GM12878 (cell line): Measurements from ENCODE around the gene IQGAP2. TPM values are rescaled to one million over a fixed set of nuclear protein-coding genes. Genes with fewer than 3 reads are reported as not detected.
"Not testable (repeated sequence)": the region's sequence is repeated elsewhere in the genome, so short reads cannot be mapped to it uniquely, and the experiment has no call there.

ENCODE experiments used
- ATAC-seq: fragments of 200-7000 bp; cut with Tn5 transposase; 3 replicates; pipeline ENCODE4 v1.9.1; 2020; ENCODE audit warnings: mild to moderate bottlenecking, moderate library complexity
- BruUV-seq: library from RNA; stranded (reverse); fragments of 400-500 nt; replicated peaks from 2 replicates; lab custom pipeline; 2021; lab: Mats Ljungman, UMichigan
- CTCF ChIA-PET: fragments of 300-600 bp; sonication (Branson Sonifier 250); formaldehyde crosslinking; extraction: SDS; loops from one replicate; lab custom pipeline; 2021; ENCODE audit warnings: inconsistent platforms; lab: Yijun Ruan, JAX
- POLR2A ChIA-PET: fragments of 350-600 bp; formaldehyde crosslinking; extraction: SDS; loops from one replicate; lab custom pipeline; 2021; ENCODE audit warnings: inconsistent platforms; lab: Charles Lee
- RAD21 ChIA-PET: fragments of 300-600 bp; sonication (Branson Sonifier 250); formaldehyde crosslinking; loops from one replicate; lab custom pipeline; 2023; ENCODE audit warnings: antibody characterized with exemption; ENCODE audit not compliant: unreplicated experiment; lab: Charles Lee
- SMC1A ChIA-PET: fragments of 300-600 bp; sonication (Branson Sonifier 250); formaldehyde crosslinking; loops from one replicate; lab custom pipeline; 2023; ENCODE audit not compliant: unreplicated experiment, uncharacterized antibody; lab: Charles Lee
- DNase-seq: peaks from one replicate; pipeline ENCODE4 v3.0.0-alpha.2; 2011; ENCODE audit warnings: low read depth, low spot score
- FAIRE-seq: peaks from 3 replicates; lab custom pipeline; 2011; peaks lifted over from hg19 to GRCh38; lab: Jason Lieb, UNC
- H2AFZ ChIP-seq: 2 replicates; pipeline ENCODE4 v1.6.0; 2011; ENCODE audit warnings: low read depth, low read length, control low read depth; ENCODE audit not compliant: control insufficient read depth
- H3K27ac ChIP-seq: 2 replicates; pipeline ENCODE4 v1.5.1; 2011; ENCODE audit warnings: control low read depth; ENCODE audit not compliant: control insufficient read depth, insufficient read depth
- H3K27me3 ChIP-seq, 2 experiments: replicated peaks in 1 of 2; 2 replicates each; pipeline versions ENCODE4 v1.6.0 to v1.6.1; 2011; ENCODE audit warnings: low read length in 1 of 2; ENCODE audit not compliant: control insufficient read depth in 2 of 2, insufficient read depth in 2 of 2
- H3K36me3 ChIP-seq, 2 experiments: 2 replicates each; pipeline ENCODE4 v1.5.1; 2011; ENCODE audit warnings: low read length in 1 of 2; ENCODE audit not compliant: control insufficient read depth in 2 of 2, insufficient read depth in 2 of 2
- H3K4me1 ChIP-seq: 2 replicates; pipeline ENCODE4 v1.6.1; 2011; ENCODE audit warnings: mild to moderate bottlenecking, low read length, moderate library complexity, mixed read lengths; ENCODE audit not compliant: control insufficient read depth, insufficient read depth
- H3K4me2 ChIP-seq: 2 replicates; pipeline ENCODE4 v1.6.0; 2011; ENCODE audit warnings: control low read depth; ENCODE audit not compliant: control insufficient read depth, insufficient read depth
- H3K4me3 ChIP-seq: fragments of 200-600 bp; sonication (generic); 2 replicates; pipeline ENCODE4 v1.5.1; 2016
- H3K79me2 ChIP-seq: 2 replicates; pipeline ENCODE4 v1.6.0; 2011; ENCODE audit warnings: low read length; ENCODE audit not compliant: control insufficient read depth, insufficient read depth
- H3K9ac ChIP-seq: 2 replicates; pipeline ENCODE4 v1.8.0; 2011; ENCODE audit warnings: low read length, control low read depth, mixed read lengths; ENCODE audit not compliant: control insufficient read depth, insufficient read depth
- H3K9me3 ChIP-seq: replicated peaks from 3 replicates; pipeline ENCODE4 v1.5.1; 2011; ENCODE audit warnings: mild to moderate bottlenecking, low read length; ENCODE audit not compliant: control insufficient read depth, insufficient read depth
- H4K20me1 ChIP-seq: 2 replicates; pipeline ENCODE4 v1.6.0; 2011; ENCODE audit not compliant: control insufficient read depth, insufficient read depth
- ATF7 ChIP-seq: fragments of 450-650 bp; IDR thresholded peaks from 2 replicates; pipeline ENCODE4 v1.6.1; 2016; ENCODE audit warnings: low read depth, mild to moderate bottlenecking
- POLR2AphosphoS5 ChIP-seq: IDR thresholded peaks from 2 replicates; pipeline ENCODE4 v1.6.1; 2011; ENCODE audit warnings: mild to moderate bottlenecking, low read length, inconsistent platforms
- RB1 ChIP-seq: fragments of 450-650 bp; formaldehyde crosslinking; IDR thresholded peaks from 2 replicates; pipeline ENCODE4 v1.6.1; 2017; ENCODE audit warnings: mild to moderate bottlenecking, borderline replicate concordance
- STAT3 ChIP-seq: IDR thresholded peaks from 2 replicates; pipeline ENCODE4 v1.6.1; 2011; ENCODE audit warnings: low read depth, low read length, improper control_type of control experiment
- TBL1XR1 ChIP-seq: IDR thresholded peaks from 2 replicates; pipeline ENCODE4 v1.6.1; 2012; ENCODE audit warnings: low read depth, low read length, improper control_type of control experiment
- ZBED1 ChIP-seq: IDR thresholded peaks from 2 replicates; pipeline ENCODE4 v1.6.1; 2016; ENCODE audit warnings: borderline replicate concordance
- WGBS: methylation state at CpG from one replicate; pipeline ENCODE4 v1.1.6; 2016; ENCODE audit warnings: low lambda C conversion rate; ENCODE audit not compliant: insufficient replicate concordance, insufficient coverage; ENCODE audit errors: missing lambda C conversion rate; 5-methylcytosine and 5-hydroxymethylcytosine counted together
- in situ Hi-C: fragments of 300-500 bp; cut with MboI; formaldehyde crosslinking; loops from 9 replicates; pipeline ENCODE4 v1.14.3; 2018; ENCODE audit warnings: mixed read lengths
- intact Hi-C: fragments of 100-400 bp; cut with micrococcal nuclease; formaldehyde crosslinking; loops from one replicate; pipeline ENCODE4 v1.14.2; 2022; ENCODE audit not compliant: unreplicated experiment
- polyA plus RNA-seq, 11 experiments: library from polyadenylated mRNA; depleted of rRNA in 4 of 11; unstranded in 6 of 11; stranded (reverse) in 5 of 11; fragments of >200 nt; fragmentation: Nextera tagmentation in 4 of 11; fragmentation: Illumina TruSeq in 1 of 11; extraction: Ambion mirVana in 4 of 11; extraction: Trizol in 1 of 11; gene quantifications; 1 replicate in 1 of 11; 2 replicates in 10 of 11; pipeline versions ENCODE4 v1.2.1 to v1.2.3, GENCODE V29; 2011 to 2016; ENCODE audit warnings: inconsistent platforms in 2 of 11, missing spikeins in 2 of 11, low read depth in 1 of 11
- total RNA-seq, 4 experiments: library from RNA; depleted of rRNA in 3 of 4; stranded (reverse); fragments of >200 nt in 3 of 4; fragmentation: Illumina TruSeq in 1 of 4; extraction: Trizol in 1 of 4; gene quantifications; 2 replicates each; pipeline versions ENCODE4 v1.2.1 to v1.2.3, GENCODE V29; 2013 to 2021
- TF ChIP-seq, protein P1 (sequence below): fragments of 450-650 bp; IDR thresholded peaks from 2 replicates; pipeline ENCODE4 v1.6.1; 2016; ENCODE audit warnings: mild to moderate bottlenecking, moderate library complexity, borderline replicate concordance

Gene IQGAP2
- total and polyA plus RNA-seq, 10 of the 15 experiments (the other 5 are each of a cell fraction or from before 2014, with no cell fraction given): 14.5 to 41.4 (median 21.8) TPM

DNA sequence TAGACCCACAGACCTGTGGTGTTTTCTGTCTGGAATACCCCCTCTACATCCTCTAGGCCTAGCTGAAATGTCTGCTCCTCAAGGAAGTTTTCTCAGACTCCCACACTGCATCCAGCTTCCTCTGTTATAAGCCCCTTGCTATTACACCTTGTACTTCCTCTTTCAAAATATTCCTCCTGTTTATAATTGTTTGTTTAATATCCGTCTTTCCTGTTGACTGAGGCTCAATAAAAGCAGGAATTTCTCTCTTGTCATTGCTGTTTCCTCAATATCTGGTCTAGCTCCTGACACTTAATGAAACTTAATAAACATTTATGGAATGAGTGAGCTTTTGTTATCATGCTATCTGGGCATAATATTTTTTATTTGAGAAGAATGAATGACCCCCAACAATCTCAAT is 34.1 kb upstream of the IQGAP2 start:
- BruUV-seq: no TSS peak
- Histone ChIP-seq H3K4me3 (no peak overlapping the region), H3K4me1 (peaks cover 3% of the 10 kb centered on the region; the same call in 1 of the 2 replicates), H3K9ac (no peak overlapping the region), H2AFZ (no peak overlapping the region), H3K79me2 (no peaks in the 10 kb centered on the region), H3K27me3 (no peaks in the 10 kb centered on the region), H3K27ac (no peak overlapping the region), H3K9me3 (no peaks in the 10 kb centered on the region), H3K36me3 (no peaks in the 10 kb centered on the region), H3K4me2 (no peak overlapping the region), H4K20me1 (no peaks in the 10 kb centered on the region)
- ATAC-seq (no peak), FAIRE-seq (no peak), DNase-seq (no peak)
- in situ Hi-C loops (no loop called here), intact Hi-C loops (no loop called here)
- TF ChIP-seq ZBED1 (no peak), POLR2AphosphoS5 (no peak), RB1 (no peak), STAT3 (no peak), TBL1XR1 (no peak), ATF7 (no peak)
- TF ChIP-seq, protein P1, sequence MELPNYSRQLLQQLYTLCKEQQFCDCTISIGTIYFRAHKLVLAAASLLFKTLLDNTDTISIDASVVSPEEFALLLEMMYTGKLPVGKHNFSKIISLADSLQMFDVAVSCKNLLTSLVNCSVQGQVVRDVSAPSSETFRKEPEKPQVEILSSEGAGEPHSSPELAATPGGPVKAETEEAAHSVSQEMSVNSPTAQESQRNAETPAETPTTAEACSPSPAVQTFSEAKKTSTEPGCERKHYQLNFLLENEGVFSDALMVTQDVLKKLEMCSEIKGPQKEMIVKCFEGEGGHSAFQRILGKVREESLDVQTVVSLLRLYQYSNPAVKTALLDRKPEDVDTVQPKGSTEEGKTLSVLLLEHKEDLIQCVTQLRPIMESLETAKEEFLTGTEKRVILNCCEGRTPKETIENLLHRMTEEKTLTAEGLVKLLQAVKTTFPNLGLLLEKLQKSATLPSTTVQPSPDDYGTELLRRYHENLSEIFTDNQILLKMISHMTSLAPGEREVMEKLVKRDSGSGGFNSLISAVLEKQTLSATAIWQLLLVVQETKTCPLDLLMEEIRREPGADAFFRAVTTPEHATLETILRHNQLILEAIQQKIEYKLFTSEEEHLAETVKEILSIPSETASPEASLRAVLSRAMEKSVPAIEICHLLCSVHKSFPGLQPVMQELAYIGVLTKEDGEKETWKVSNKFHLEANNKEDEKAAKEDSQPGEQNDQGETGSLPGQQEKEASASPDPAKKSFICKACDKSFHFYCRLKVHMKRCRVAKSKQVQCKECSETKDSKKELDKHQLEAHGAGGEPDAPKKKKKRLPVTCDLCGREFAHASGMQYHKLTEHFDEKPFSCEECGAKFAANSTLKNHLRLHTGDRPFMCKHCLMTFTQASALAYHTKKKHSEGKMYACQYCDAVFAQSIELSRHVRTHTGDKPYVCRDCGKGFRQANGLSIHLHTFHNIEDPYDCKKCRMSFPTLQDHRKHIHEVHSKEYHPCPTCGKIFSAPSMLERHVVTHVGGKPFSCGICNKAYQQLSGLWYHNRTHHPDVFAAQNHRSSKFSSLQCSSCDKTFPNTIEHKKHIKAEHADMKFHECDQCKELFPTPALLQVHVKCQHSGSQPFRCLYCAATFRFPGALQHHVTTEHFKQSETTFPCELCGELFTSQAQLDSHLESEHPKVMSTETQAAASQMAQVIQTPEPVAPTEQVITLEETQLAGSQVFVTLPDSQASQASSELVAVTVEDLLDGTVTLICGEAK: no peak
- RAD21 ChIA-PET: interaction anchor here (0.7 kb wide), 1 partner anchor 176 kb away, joined by 3 read pairs; no protein-coding TSS in a partner anchor
- CTCF ChIA-PET: no interaction called here
- WGBS: 0% methylated on average over 1 of the region's 1 CpG
- SMC1A ChIA-PET: interaction anchor here (1.0 kb wide), 1 partner anchor 219 kb away, joined by 4 read pairs; no protein-coding TSS in a partner anchor
- POLR2A ChIA-PET: no interaction called here

DNA sequence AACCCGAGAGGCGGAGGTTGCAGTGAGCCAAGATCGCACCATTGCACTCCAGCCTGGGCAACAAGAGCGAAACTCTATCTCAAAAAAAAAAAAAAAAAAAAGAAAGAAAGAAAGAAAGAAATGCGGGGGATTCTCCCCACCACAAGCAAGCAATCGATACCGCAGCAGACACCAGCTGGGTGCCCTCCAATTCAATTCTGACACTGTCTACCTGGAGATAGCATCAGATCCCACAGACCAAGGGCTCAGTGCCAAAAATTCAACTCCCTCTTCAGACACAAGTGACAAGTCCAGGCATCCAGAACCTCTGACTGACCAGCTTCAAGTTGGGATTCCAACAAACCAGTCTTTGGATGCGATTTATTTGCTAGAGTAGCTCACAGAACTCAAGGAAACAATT is 33.4 kb upstream of the IQGAP2 start:
- H4K20me1 ChIP-seq, FAIRE-seq, H3K9ac ChIP-seq, intact Hi-C loops, H3K36me3 ChIP-seq, ATAC-seq, H3K4me2 ChIP-seq, H3K4me1 ChIP-seq, H2AFZ ChIP-seq, H3K27ac ChIP-seq, CTCF ChIA-PET, H3K27me3 ChIP-seq, H3K79me2 ChIP-seq, H3K9me3 ChIP-seq, DNase-seq, in situ Hi-C loops, POLR2A ChIA-PET, BruUV-seq, H3K4me3 ChIP-seq: not testable (repeated sequence)
- 97% methylated on average over 4 of the region's 8 CpGs for WGBS
- ChIA-PET SMC1A (interaction anchor here (1.0 kb wide), 1 partner anchor 218 kb away, joined by 4 read pairs; no protein-coding TSS in a partner anchor), RAD21 (interaction anchor here (0.7 kb wide), 1 partner anchor 175 kb away, joined by 3 read pairs; no protein-coding TSS in a partner anchor)
